NCI-H82 (cell line): Measurements from ENCODE around the gene ARGLU1.
A peak's percentile ranks its signal among the peaks of the same experiment; 100 is the strongest.

Experiments
- DNase-seq: peaks from one replicate; lab custom pipeline; 2025; lab: John Stamatoyannopoulos, UW

Gene ARGLU1

DNA sequence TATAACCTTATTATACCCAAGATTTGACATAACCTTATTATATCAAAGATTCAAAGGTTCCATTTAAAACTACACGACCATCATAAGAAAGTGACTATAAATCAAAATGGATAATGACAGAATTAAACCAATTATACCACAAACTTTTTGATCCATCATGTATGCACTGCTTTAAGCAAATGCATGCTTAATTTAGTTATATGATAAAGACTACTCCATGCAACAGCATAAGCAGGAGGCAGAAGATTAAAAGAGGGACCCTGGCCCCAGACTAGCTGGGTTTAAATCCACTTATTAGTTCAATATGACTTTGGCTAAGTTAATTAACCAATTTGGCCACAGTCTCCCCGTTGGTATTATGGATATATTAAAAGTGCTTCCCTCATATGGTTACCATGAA is 43.8 kb downstream of the ARGLU1 start:
- peak; percentile 99 for DNase-seq

DNA sequence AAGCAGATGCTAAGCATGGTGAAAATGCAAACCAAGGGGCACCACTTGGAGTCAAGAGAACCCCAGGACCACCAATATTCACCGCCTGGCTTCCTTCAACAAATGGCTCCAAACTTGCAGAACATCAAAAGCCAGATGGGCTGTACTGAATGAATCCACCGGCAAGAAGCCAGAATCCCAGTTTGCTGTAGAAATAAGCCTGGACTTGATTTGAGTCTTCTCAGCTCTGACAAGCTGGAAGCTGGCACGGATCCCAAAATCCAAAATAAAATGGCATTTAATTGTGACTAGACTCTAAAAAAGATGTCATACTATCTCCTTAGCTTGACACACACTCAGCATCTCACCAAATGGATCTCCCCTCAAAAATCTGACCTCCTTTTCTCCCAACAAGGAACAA is 44.4 kb downstream of the ARGLU1 start:
- peak; percentile 92 for DNase-seq

DNA sequence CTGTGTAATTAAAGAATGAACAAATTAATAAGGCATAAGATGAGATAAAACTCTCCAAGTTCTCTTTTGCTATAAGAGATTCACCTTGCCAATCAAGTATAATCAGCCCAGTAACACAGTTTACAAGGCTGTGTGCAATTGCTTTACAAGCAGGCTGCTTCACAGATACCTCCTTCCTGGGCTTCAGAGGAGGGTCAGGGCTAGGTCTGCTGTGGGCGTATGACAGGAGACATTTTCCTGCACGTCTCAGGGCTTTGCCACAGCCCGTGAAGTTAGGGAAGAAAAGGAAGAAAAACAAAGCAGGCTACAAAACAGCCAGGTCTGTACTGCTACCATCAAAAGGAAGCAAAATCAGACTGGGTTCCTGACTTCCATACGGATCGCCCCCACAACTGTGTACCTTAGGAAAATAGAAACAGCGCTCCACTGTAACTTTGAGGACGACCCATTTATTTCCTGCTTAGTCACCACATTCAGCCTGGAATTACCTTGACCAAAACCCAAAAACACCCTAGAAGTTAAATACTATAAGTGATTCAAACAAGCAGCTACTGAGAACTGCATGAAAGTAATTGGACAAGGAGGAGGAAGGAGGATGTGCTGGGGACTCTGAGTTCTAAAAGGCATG is 44.9 kb downstream of the ARGLU1 start:
- peak; percentile 43 for DNase-seq

DNA sequence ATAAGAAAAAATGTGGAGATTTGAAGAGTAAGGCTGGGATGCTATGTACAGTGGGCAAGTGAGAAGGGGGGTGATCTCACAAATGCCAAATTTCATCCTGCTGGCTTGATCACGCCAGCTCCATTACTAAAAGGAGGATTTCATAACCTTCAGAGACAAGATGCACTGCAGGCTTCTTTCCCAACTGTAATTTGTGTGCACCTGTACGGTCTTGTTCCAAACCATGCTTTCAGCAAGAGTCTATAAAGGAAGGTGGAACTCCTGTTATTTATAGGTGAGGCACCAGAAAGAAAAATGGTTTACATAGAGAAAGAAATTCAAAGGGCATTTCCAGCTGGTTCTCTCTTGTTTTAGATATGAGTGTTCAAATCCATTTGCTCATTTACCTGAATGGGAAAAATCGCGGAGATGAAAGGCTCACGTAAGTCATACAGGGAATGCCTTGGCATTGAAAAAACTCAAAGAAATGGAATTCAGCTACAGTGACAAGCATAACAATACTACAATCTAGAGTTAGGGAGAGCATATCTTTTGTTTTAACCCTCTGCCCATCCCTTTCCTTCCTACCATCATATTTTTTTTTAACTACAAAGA is 45.7 kb downstream of the ARGLU1 start:
- no peak for DNase-seq

DNA sequence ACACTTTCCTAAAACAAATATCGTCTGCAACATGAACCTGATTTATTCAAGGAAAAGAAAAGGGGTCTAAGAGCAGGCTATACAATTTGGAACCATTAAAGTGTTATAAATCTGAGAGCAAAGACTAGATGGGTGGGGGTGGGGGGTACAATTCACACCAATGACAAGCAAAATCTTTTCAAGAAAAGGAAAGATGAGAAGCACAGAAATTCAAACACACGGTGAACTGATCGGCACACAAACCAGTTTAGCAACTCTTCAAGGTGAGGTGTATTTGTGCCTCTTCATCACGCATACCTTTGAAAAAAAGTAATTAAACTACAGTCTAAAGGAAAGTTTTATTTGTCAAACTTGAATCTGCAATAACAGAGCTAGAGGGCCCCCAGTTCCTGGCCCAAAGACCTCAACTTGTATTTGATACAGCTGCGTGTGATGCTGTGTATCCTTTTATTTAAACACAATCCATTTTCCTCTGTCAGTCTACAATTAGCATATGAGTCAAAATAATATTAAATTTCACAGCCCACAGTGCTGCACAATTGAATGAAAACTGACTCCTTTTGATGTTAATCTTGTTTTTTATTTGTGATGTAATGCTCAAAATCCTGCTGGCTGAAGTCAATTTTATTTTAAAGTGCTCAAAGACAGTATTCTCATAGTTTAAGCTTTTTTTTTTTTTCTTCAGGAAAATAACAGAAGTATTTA is 46.7 kb downstream of the ARGLU1 start:
- DNase-seq, result no peak

DNA sequence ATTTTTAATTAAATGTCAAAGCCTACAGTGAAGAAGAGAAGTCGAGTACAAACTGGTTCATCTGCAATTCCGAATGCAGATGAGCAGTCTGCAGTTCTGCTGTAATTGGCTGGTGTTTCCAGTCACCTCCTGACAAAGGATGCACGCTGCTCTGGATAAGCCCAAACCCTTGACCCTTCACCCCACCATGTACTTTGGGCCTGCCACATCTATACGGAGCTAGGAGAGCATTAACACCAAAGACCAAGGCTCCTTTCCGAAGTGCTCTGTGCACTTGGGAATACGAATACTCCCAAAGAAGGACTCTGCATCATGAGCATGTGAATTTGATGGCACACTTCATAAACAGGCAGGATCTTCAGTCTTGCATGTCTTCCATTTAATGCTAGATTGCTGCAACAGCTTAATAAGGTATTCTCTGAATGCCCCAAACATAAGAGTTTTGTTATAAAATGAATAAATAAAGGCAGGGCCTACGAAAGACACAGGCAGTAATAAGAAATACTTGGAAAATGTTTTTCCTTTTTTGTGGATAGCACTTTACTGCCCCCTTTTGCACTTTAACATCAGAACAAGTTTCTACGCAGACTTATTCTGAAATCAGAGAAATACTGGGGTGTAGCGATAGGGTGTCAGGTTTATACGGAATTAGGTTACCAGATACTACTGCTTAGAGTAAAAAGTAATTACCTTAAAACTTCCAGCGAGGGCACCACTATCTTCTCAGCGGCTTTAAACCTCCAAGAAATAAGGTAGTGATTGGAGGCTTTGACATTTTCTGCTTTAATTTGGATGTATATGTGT is 47.5 kb downstream of the ARGLU1 start:
- DNase-seq, result no peak

DNA sequence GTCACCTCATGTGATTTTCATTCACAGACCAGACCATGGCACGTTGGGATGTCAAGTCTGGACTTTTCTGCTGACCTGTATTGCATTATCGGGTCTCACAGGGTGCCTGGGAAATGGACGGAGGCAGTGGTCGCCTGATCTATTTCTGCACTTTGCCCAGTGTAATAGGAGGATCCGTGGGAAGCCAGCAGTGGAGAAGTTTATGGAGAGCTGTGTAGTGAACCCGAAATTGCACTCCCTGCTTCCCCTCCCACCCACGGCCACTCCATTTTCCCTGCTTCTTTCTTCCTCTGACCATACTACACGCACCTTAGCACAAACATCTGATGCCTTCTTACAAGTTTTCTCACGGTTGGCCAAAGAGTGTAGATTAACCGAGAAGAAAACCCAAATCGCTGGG is 49.4 kb downstream of the ARGLU1 start:
- no peak for DNase-seq

DNA sequence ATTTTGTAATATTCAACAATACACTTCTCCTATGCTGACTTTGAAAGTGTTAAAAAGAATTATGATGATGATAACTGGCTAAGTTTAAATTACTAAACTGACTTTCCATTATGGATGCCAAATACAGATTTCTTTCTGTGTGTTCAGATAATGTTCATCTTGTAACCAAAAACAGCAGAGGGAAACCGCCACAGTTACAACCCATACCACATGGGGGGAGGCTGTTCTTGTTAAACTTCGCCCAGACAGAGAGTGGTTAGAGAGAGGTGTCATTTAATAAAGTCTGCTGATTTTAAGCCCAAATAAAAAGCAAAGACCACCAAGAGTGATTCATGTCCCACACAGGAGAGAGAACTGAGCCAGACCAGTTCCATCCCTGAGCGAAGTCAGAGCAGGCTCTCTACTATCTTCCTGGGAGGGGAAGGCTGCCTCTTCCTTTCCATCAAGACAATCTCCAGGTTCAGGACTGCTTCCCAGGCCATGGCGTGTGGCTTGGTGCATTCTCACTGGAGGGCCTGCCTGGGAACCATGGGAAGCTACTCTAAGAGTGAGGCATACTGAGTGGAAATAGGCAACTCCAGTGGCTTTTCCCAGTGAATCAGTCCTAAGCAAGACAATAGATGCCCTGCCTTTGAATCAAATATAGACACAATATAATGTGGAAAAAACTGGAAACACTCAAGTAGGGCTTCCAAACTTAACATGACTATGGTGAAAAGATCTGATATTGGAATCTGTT is 50.7 kb downstream of the ARGLU1 start:
- DNase-seq, result no peak

DNA sequence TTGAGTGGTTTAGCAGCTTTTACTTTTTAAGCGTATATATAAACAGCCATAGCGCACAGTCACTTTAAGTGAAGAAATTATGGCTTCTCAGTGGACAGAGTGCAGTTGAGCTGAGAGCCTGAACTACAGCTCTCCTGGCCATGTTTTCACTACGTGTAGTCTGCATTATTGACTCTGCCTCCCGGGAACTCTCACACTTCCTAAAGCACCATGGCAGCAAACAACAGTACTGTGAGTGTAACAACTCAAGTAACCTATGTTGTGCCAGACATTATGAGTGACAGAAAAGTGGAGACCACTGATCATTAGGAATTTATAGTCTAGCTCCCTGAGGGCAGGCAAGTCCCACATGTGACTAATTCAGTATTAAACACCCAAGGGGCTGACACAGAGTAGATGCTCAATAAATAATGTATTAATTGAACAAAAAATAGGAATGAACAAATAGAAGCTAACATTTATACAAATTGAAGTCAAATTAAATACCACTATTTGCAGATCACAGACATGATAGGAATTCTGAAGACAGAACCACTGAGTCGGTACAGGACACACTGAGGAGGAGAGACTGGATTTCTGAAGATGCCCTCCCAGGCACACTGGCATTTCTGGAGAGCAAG is 52.2 kb downstream of the ARGLU1 start:
- DNase-seq, result no peak

DNA sequence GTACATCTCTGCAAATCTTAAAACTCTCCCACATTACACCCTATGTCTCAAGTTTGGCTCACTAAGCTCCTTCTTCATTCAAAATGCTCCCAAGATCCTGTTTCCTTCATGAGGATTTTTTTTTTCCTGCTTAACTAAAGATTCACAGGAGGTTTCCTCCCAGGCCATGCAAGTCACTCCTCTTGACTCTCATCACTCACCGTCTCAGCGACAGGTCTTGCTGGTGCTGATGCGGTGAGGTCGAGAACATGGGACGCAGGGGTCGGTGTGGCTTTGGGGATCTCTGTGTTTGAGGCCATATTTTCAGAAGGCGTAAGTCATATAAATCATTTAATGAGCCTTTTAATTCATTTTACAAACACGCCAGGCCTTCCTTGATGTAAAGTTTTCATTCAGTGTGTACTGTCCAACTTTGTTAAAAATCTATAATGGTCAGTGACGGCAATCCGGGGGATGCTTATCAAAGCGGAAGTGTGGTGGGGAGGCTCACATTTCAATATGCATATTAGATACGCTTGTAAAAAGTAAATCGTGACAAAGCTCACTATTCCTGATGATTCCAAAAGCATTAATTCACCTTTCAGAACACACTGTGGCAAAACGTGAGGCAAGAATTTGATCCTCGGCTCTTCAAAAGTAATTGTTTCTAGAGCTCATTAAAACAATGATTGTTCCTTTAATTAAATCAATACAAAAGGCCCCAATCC is 52.9 kb downstream of the ARGLU1 start:
- no peak for DNase-seq

DNA sequence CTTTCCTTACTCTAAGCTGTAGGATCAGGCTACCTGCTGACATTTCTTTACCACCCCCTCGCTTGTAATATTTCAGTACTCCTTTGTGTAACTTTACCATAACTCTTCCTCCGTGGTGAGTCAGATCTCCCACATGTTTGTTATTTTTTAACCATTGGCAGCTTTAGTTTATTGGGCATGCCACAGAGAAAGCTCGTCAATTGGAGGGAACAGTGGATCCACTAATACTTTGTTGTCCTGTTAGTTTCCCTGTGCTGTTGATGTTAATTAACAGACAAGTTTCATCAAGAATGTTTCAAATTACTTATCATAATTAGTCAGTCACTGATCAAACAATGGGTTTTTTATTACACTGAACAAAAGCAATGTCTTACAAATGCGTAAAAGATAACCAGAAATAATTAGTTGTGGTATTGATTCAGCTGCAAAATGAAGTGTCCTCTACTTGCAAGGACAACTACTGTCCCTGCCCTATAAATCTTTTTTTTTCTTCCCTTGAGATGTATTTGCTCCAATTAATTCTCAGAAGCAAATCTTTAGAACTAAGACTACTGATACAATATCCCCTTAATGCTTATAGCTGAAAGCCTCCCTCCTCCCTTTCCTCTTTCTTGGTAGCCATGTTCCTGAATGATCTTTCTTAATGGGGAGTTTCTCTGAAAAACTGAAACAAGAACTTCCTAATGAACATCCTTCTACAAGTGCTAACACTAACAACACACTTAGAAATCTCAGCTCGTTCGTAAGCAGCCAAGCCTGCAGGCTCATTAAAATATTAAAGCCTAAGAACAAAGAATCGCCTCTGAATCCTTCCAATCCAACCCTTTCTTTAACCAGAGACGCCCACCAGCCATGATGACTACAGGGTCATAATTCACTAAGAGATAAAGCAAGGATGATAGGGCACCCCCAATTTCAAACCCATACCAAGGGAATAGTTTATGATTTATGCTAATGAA is 54.6 kb downstream of the ARGLU1 start:
- no peak for DNase-seq

DNA sequence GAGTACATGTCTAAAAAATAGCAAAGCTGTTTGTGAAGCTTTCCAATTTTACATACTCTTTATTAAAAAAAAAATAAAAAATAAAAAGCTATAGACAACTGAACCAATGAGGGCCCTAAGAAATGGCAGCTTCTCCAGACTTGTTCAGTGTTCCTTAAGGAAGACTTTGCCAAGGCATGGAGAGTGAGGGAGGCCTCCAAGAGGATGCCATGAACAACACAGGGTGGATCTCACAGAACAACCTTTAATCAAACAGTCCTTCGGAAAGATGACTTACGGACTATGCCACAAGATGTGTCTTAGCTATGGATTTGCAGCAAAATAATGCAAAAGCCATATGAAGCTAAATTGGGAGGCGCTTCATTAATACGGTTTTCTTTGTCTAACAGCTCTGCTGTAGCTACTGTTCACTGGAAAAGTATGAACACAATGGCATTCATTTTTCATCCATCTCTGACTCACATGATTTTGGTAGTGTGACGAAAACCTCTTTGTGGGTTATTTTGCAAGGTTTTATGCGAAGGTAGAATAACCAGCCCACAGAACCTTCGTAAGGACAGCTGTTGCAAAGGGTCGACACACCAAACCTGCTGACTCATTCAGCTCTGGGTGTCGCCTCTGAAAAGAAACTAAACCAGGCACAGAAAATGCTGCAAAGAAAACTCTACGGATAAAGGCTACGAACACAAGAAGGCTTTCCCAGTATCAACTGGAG is 60.2 kb downstream of the ARGLU1 start:
- DNase-seq, result peak; percentile 37

DNA sequence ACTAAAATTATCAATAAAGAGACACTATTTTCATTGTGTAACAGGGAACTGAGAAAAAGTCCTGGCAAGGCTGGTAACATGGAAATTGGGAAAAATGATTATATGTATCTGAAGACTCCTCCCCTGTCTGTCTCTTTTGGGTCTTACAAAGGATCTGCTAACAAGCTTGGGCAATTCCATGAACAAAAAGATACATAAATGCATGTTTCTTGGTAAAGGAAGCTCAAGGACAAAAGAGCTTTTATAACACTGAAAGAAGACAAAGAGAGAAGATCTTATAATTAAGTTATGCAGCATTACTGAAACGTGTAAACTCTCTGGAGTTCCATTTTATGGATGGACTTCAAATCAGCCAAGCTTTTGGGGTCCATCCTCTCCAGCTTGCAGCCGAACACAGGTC is 61.7 kb downstream of the ARGLU1 start:
- no peak for DNase-seq

DNA sequence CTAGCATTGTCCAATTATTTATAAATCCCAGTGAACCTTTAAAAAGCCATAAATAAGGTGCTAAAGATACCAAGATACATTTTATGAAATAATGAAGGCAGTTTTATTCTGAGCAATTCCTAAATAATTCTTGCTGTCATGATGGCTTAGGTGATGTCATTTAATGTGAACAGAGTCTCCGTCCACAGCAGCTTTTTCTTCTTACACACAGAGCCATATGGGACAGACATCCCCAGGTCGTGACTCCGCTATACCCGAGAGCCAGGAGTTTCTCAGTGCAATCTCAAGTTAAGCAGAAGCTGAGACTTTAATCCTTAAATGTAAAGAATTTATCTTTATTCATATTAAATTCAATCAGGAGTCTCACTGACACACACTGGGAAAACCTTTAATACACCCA is 62.2 kb downstream of the ARGLU1 start:
- peak; percentile 52 for DNase-seq

DNA sequence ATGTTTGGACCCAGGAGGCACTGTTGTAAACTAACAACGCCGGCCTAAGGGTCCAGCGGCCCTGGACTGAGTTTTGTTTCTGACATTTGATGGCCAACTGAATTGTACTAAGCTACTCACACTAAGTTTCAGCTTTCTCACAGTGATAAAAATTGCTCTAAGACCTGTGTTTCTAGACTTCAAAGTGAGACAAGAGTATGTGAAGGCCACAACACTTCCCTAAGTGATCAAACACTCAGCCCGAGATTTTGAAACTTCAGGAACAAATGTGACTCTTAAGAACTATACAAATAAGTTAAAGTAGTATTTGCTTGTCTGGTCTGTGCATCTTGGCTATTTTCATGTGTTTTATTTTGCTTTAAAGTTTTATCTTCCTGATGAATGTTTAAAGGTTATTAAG is 62.6 kb downstream of the ARGLU1 start:
- DNase-seq, result no peak

DNA sequence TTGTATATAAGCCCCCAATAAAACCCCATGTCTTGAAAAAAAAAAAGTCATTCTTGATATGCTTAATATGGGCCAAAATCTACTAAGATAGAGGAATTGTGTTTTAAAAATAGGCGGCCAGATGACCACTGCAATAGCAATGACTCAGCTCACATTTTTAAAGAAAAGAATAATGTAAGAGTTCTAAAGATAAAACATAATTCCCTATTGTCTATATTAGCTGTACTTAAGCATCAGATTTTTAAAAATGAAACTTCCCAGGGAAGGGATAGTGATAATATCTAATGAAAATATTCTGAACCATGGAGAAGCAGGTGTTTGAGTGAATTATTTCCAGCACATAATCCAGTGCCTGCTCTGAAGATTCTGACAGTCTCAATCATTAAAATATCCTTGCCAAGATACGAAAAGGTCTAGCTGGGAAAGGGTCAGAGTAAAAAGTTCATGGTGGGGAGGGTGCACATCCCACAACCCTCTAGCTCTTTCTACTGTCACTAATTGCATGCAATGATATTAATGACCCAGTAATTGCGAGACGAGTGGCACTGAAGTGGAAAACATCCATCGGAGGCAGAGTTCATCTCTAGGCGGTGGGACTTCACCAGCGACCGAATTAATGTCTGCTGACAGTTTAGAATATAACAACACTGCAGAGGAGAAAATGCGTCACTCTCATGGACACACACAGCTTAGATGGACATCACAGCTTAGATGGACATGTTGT is 64.0 kb downstream of the ARGLU1 start:
- DNase-seq, result no peak

DNA sequence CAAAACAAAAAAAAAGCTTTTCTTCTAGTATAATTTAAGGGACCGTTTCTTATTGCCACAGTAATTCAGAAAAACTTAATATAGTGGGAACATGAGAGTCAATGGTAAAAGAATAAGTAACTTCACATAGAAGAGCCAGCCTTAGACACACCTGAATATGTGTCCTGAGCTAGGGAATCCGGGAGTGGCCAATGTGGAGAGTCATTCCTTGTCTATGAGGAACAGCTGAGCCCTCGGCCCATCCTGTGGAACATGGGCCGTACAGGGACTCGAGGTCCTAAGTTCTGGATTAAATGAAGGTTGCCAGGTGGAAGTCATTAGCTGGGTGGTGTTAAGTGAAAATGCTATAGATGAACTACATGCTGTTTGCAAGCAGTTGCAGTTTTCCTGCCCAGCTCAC is 64.7 kb downstream of the ARGLU1 start:
- DNase-seq, result no peak

DNA sequence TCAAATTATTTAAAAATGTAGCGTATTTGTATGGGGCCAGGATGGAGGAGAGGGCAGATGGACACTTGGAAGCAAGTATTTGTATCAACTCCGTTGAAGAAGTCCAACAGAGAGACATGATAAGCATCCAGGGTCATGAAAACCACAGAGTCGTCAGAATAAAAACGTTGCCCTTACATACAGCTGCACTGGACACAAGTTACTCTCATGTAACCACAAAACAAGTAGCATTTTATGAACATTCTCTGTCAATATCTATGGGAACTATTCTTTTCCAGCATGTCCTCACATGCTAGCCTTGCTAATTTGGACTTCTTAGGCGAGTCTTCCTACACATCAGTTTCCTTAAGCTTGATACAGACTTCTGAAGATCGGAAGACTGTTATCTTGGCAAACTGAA is 67.5 kb downstream of the ARGLU1 start:
- DNase-seq, result no peak
